ENCODE measurements around the gene YTHDF1.

Gene YTHDF1

GRCh38 chr20:63219866-63220521, 4.1 kb upstream of the YTHDF1 start:
- TF ChIP-seq CTCF (conservative IDR thresholded peaks at IDR 0.05) (no peak), ZFX (IDR thresholded peaks at IDR 0.05) (no peak)
- H3K27ac ChIP-seq: no peak overlapping the region

- TF ChIP-seq ZFX (IDR thresholded peaks at IDR 0.05) (no peak), CTCF (conservative IDR thresholded peaks at IDR 0.05) (no peak)
- no peak overlapping the region for H3K27ac ChIP-seq
Measured at GRCh38 chr20:63219447-63219821, 3.5 kb upstream of the YTHDF1 start.

GRCh38 chr20:63218701-63219446, 2.9 kb upstream of the YTHDF1 start:
- no peak for TF ChIP-seq ZFX (IDR thresholded peaks at IDR 0.05)
- no peak for TF ChIP-seq CTCF (conservative IDR thresholded peaks at IDR 0.05)
- H3K27ac ChIP-seq: no peak overlapping the region

GRCh38 chr20:63217706-63218105, 1.8 kb upstream of the YTHDF1 start:
- peak overlapping the region; percentile 96; the same call in 1 of the 2 replicates for H3K27ac ChIP-seq
- TF ChIP-seq CTCF (conservative IDR thresholded peaks at IDR 0.05): no peak
- TF ChIP-seq ZFX (IDR thresholded peaks at IDR 0.05): no peak

GRCh38 chr20:63216849-63217471, 1.0 kb upstream of the YTHDF1 start:
- TF ChIP-seq CTCF (conservative IDR thresholded peaks at IDR 0.05): no peak
- TF ChIP-seq ZFX (IDR thresholded peaks at IDR 0.05): no peak
- peak overlapping the region; percentile 96 for H3K27ac ChIP-seq

- peak overlapping the region; percentile 96 for H3K27ac ChIP-seq
Measured at GRCh38 chr20:63215101-63216040, 560 bp downstream of the YTHDF1 start.

More at GRCh38 chr20:63215101-63216040, 560 bp downstream of the YTHDF1 start:
- TF ChIP-seq CTCF (conservative IDR thresholded peaks at IDR 0.05): peak; percentile 70
- TF ChIP-seq ZFX (IDR thresholded peaks at IDR 0.05): peak; percentile 93
